ENCODE measurements around the gene TCF19.
A peak's percentile ranks its signal among the peaks of the same experiment; 100 is the strongest.
"Not testable (repeated sequence)": the region's sequence is repeated elsewhere in the genome, so short reads cannot be mapped to it uniquely, and the experiment has no call there.

The TCF19 gene

GRCh38 chr6:31163922-31164321 lies 5.5 kb downstream of the TCF19 start:
- no peak for DNase-seq

GRCh38 chr6:31164475-31165063 lies 6.2 kb downstream of the TCF19 start:
- not testable (repeated sequence) for DNase-seq

DNA sequence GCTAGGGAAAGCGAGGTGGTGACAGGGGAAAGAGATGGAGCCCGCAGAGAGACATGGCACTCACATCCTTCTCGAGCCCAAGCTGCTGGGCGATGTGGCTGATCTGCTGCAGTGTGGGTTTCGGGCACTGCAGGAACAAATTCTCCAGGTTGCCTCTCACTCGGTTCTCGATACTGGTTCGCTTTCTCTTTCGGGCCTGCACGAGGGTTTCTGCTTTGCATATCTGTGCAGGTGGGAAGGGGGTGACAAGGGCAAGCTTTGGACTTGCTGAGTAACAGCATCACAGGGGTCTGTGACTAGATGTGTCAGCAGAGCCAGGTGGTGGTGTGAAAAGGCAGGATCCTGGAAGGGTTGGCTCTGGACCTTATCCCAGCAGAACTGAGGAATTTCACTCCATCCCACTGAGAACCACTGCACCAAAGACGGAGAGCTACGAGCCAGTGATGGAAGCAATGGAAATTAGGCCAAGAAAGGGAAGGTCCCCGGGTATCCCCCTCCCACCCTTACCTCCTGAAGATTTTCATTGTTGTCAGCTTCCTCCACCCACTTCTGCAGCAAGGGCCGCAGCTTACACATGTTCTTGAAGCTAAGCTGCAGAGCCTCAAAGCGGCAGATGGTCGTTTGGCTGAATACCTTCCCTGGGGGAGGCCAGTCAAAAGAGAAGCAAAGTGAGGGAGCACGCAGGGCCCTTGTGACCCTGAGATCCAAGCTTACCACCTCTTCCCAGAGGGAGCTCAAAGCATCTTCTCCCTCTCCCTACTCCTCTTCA lies 6.9 kb downstream of the TCF19 start:
- DNase-seq, result peak; percentile 29

GRCh38 chr6:31165986-31166385 lies 7.6 kb downstream of the TCF19 start:
- no peak for DNase-seq

DNA sequence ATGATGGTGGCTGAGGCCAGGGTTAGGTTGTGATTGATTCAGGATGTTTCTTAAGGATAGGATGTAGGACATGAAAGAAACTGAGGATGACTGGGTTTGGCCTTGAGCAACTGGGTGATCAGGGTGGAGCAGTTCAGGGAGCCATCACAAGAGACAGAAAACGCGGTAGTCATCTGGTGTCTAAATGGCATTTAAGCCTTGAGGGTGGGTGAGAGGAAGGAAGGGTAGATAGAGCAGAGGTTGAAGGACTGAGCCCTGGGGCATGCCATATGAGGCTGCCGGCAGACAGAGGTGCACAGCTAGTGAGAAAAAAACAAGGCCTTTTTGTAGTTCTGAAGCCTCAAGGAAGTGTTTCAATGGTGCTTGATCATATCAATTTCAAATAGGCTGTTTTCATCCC lies 10.2 kb downstream of the TCF19 start:
- DNase-seq, result no peak

- DNase-seq, result no peak
These were observed 10.9 kb downstream of the TCF19 start for GRCh38 chr6:31169123-31169857.

DNA sequence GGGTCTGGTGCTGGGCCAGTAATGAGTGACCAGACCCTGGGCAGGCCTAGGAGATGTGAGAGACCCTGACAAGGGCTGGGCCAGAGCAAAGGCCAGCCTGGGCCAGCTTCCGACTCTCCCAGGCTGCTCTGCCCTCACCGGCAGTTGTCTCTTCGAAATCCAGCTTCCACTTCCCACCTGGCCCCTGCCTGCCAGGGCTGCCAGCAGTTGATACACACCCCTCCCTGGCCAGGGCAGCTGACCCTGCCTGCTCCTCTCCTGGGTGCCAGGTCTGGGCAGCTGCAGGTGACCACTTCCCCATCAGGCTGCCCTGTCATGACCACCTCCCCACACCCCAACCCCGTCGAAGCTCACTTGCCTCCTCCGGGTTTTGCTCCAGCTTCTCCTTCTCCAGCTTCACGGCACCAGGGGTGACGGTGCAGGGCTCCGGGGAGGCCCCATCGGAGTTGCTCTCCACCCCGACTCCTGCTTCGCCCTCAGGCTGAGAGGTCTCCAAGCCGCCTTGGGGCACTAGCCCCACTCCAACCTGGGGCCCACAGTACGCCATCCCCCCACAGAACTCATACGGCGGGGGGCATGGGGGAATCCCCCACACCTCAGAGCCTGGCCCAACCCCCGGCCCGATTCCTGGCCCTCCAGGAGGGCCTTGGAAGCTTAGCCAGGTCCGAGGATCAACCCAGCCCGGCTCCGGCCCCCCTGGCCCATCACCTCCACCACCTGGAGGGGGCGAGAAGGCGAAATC lies 11.6 kb downstream of the TCF19 start:
- DNase-seq, result not testable (repeated sequence)

DNA sequence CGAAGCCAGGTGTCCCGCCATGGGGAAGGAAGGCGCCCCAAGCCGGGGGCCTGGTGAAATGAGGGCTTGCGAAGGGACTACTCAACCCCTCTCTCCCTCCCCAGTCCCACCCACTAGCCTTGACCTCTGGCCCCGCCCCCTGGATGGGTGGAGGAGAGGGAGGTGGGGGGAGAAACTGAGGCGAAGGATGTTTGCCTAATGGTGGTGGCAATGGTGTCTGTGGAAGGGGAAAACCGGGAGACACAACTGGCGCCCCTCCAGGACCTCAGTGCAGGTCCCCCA lies 12.2 kb downstream of the TCF19 start, which contains the start of gene POU5F1:
Gene POU5F1, minus strand, starts transcription at position 83 of the 282 bp plus-strand sequence. Its CDS starts 62 bp downstream, at position 21.
- no peak for DNase-seq

- no peak for DNase-seq
These were observed 12.7 kb downstream of the TCF19 start for GRCh38 chr6:31170987-31171671.

- DNase-seq, result no peak
These were observed 13.8 kb downstream of the TCF19 start for GRCh38 chr6:31171931-31172905.

GRCh38 chr6:31172973-31173384 lies 14.6 kb downstream of the TCF19 start:
- no peak for DNase-seq

GRCh38 chr6:31173406-31173805 lies 15.0 kb downstream of the TCF19 start:
- no peak for DNase-seq

DNA sequence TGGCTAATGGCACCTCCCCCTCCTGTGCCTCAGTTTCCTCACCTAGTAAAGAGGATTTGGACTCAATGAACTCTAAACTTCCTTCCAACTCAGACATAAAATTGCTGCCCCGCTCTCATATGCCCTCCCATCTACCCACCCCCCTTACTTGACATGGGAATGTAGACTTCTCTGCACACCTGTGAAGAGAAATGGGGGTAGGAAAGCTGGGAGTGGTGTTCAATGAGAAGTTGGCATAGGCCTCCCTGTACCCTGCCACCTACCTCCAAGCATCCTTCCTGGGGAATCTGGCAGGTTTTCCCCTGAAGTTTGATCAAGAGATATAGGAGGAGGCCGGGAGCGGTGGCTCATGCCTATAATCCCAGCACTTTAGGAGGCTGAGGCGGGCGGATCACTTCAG lies 16.0 kb downstream of the TCF19 start:
- DNase-seq, result no peak

GRCh38 chr6:31175971-31176370 lies 17.6 kb downstream of the TCF19 start:
- no peak for DNase-seq

DNA sequence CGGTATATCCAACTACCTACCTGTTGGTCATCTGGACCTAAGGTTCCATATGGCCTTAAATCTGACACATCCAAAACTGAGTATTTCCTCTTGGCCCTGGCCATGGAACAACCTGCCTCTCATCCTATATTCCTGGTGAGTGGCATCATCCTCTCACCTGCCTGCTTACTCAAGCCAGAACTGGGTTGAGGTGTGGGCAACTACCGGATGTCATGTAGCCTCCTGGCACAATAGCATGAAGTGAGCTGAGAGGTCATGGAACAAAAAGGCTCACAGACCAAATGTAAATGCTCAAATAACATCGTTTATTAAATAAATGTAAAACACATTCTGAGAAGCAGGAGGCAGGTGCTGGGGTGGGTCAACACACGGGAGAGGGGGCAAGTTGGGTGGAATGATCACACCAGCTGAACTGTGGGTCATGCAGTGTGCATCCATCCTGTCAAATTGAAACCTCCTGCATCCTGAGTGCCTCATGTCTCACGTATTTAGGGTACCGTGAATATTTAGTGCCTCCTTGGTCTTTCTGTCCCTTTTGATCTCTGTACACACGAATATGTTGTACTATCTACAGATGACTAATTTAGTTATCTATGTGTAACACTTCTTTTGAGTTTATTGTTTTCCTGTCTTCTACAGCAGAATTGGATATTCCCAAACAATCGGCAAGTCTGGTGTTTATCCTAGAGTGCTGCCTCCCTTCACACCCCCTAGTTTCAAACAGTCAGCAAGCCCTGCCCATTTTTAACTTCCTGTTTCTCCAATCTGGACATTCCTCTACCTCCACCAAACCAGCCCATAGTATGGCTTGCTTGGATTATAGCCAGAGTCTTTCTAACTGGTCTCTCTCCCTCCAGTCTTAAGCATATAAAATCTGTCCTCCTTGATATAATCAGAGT lies 20.0 kb downstream of the TCF19 start:
- DNase-seq, result no peak

GRCh38 chr6:31179042-31179386 lies 20.6 kb downstream of the TCF19 start:
- no peak for DNase-seq

- DNase-seq, result no peak
These were observed 21.5 kb downstream of the TCF19 start for GRCh38 chr6:31179896-31180295.

DNA sequence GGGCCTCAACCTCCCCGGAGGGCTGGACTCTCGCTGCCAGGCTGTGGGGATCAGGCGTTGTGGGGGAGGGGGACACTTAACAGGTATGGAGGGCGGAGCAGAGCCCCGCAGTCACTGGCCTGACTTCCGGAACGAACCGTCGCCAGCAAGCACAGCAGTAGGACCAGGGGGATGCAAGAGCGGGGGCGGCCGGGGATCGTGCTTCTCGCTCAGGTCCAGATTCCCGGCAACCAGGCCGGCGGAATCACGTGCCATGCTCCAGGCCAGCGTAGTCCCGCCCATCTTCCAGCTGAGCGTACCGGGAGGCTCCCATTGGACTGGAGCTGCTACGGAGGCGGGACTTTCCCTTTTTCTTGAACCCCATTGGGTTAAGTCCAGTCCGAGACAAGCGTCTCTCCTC lies 22.1 kb downstream of the TCF19 start:
- peak; percentile 71 for DNase-seq

DNA sequence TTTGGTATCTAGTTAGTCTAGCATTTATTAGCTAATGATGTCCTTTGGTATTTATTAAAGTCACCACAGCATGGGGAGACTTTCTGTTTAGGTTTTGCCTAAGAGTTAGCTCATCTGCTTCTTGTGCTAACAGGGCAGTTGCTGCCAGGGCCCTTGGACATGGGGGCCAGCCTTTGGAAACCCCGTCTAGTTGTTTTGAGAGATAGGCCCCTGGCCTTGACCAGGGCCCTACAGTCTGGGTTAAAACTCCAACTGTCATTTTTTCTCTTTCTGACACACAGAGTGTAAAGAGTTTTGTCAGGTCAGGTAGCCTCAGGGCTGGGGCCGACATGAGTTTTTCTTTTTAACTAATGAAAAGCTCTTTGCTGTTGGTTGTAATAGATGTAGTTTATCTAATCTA lies 24.9 kb downstream of the TCF19 start:
- DNase-seq, result not testable (repeated sequence)

GRCh38 chr6:31183859-31184258 lies 25.5 kb downstream of the TCF19 start:
- DNase-seq, result not testable (repeated sequence)

- DNase-seq, result not testable (repeated sequence)
These were observed 27.3 kb downstream of the TCF19 start for GRCh38 chr6:31185695-31186051.
